ENCODE data around the gene RNF181. TPM values are rescaled to one million over a fixed set of nuclear protein-coding genes. Genes with fewer than 3 reads are reported as not detected.

Gene RNF181
- total RNA-seq, 1 donor from 2014 or later, result 78.8 TPM

DNA sequence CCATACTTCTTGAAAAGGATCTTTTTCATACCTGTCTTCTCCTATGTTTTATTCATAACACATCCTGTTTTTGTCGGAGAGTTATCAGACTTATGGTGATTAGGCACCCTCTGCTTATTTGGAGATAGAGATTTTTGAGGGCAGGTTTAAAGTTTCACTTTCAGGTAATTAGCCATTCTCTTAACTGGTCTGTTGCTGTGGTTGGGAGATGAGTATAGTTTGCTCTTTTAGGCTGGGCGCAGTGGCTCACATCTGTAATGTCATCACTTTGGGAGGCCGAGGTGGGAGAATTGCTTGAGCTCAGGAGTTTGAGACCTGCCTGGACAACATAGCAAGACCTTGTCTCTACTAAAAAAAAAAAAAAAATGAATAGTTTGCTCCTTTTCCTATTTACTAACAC is 47.2 kb downstream of the RNF181 start:
- TF ChIP-seq CTCF (conservative IDR thresholded peaks at IDR 0.05), result no peak
- no peak for DNase-seq (ENCODE audit: extremely low spot score, unreplicated experiment)
- Mint-ChIP-seq H3K4me3 (no peak overlapping the region), H3K4me1 (ENCODE audit: unreplicated experiment) (no peaks in the 10 kb centered on the region), H3K9me3 (no peaks in the 10 kb centered on the region), H3K27ac (no peak overlapping the region), H3K27me3 (no peaks in the 10 kb centered on the region), H3K36me3 (peaks cover 26% of the 10 kb centered on the region)

- no peak overlapping the region for H3K4me3 Mint-ChIP-seq
- H3K9me3 Mint-ChIP-seq, result no peaks in the 10 kb centered on the region
- peaks cover 39% of the 10 kb centered on the region for H3K36me3 Mint-ChIP-seq
- no peaks in the 10 kb centered on the region for H3K4me1 Mint-ChIP-seq (ENCODE audit: unreplicated experiment)
- no peak overlapping the region for H3K27ac Mint-ChIP-seq
- no peak for TF ChIP-seq CTCF (conservative IDR thresholded peaks at IDR 0.05)
- H3K27me3 Mint-ChIP-seq, result no peaks in the 10 kb centered on the region
- no peak for DNase-seq (ENCODE audit: extremely low spot score, unreplicated experiment)
These were observed 49.4 kb downstream of the RNF181 start for GRCh38 chr2:85644909-85645308.

- no peak for TF ChIP-seq CTCF (conservative IDR thresholded peaks at IDR 0.05)
- Mint-ChIP-seq H3K4me1 (ENCODE audit: unreplicated experiment) (no peaks in the 10 kb centered on the region), H3K9me3 (no peaks in the 10 kb centered on the region), H3K27me3 (no peaks in the 10 kb centered on the region), H3K27ac (no peak overlapping the region), H3K36me3 (peaks cover 33% of the 10 kb centered on the region), H3K4me3 (no peak overlapping the region)
- DNase-seq (ENCODE audit: extremely low spot score, unreplicated experiment), result no peak
These were observed 50.6 kb downstream of the RNF181 start for GRCh38 chr2:85646166-85646565.

Other genes starting within 250 kb of the RNF181 start
- 31.3 and 39.8 TPM in 2 replicates for gene RETSAT, start 241.2 kb upstream of the RNF181 start, total RNA-seq (ENCODE audit: low replicate concordance)
- gene ELMOD3, start 241.0 kb upstream of the RNF181 start, total RNA-seq (ENCODE audit: low replicate concordance), result 14.6 and 22.2 TPM in 2 replicates
- 61.1 and 195 TPM in 2 replicates for gene CAPG, start 185.4 kb upstream of the RNF181 start, total RNA-seq (ENCODE audit: low replicate concordance)
- 0.97 TPM in 1 of 2 replicates, not detected in the other for gene SH2D6, start 177.0 kb upstream of the RNF181 start, total RNA-seq (ENCODE audit: low replicate concordance)
- gene MAT2A, start 56.6 kb upstream of the RNF181 start, total RNA-seq (ENCODE audit: low replicate concordance), result 209 and 403 TPM in 2 replicates
- gene GGCX, start 34.3 kb upstream of the RNF181 start, total RNA-seq (ENCODE audit: low replicate concordance), result 62.6 and 76.2 TPM in 2 replicates
- gene VAMP8, start 18.2 kb upstream of the RNF181 start, total RNA-seq (ENCODE audit: low replicate concordance), result 62.8 and 157 TPM in 2 replicates
- gene VAMP5, start 11.3 kb upstream of the RNF181 start, total RNA-seq (ENCODE audit: low replicate concordance), result 3.4 and 4.4 TPM in 2 replicates
- 16.7 and 19.8 TPM in 2 replicates for gene TMEM150A, start 7.0 kb downstream of the RNF181 start, total RNA-seq (ENCODE audit: low replicate concordance)
- 58.8 and 66.6 TPM in 2 replicates for gene C2orf68, start 16.3 kb downstream of the RNF181 start, total RNA-seq (ENCODE audit: low replicate concordance)
- 43.3 and 62.5 TPM in 2 replicates for gene USP39, start 20.4 kb downstream of the RNF181 start, total RNA-seq (ENCODE audit: low replicate concordance)
- gene SFTPB, start 72.5 kb downstream of the RNF181 start, total RNA-seq (ENCODE audit: low replicate concordance), result 2.7 and 23.0 TPM in 2 replicates
- not detected in 2 replicates for gene GNLY, start 98.6 kb downstream of the RNF181 start, total RNA-seq (ENCODE audit: low replicate concordance)
- 1.8 and 13.7 TPM in 2 replicates for gene ATOH8, start 158.2 kb downstream of the RNF181 start, total RNA-seq (ENCODE audit: low replicate concordance)

All from type B pancreatic cell (in vitro differentiated cells).